GM21723 (cell line): ENCODE results near the gene STAT3.

ENCODE experiments used
- ATAC-seq: cut with Tn5 transposase; IDR thresholded peaks from one replicate; pipeline ENCODE4 v1.9.1; 2021; ENCODE audit warnings: mild to moderate bottlenecking, moderate library complexity; ENCODE audit not compliant: unreplicated experiment

STAT3 gene

DNA sequence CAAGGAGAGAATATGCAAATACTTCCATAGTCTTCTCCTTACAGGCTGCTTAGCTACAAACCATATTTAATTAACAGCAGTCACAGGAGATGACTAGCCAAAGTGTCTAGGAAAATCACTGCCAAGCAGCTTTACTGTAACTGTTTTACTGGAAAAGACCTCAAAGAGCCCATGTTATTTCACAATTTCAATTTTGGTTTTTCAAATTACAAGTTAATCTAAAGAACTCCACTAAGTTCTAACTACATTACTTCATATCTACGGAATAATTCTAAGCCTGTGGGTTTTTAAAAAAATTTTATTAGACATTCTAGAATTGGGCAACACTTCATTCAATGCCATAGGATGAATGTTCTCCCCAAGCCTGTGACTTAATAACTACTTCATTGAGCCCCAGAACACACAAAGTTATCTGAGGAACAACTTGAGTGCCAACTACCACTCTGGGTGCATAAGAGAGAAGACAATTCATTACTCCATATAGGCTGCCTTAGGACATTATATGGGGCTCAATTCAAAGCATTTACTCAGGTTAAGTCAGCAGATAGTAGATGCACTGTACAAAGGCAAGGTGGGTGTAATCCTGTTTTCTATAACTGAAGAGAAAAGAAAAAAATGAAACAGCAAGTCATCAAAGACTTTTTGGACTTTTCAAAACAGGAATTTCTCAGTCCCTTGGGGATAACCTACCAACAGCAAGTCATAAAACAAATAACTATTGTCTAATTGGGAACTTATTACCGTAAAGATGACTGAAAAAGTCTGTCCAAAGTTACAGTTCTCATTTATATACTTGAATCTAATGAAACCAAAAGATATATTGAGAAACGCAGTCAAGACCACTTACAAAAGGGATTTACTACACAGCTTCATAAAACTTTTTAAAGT is 33.0 kb downstream of the STAT3 start:
- ATAC-seq = no peak

DNA sequence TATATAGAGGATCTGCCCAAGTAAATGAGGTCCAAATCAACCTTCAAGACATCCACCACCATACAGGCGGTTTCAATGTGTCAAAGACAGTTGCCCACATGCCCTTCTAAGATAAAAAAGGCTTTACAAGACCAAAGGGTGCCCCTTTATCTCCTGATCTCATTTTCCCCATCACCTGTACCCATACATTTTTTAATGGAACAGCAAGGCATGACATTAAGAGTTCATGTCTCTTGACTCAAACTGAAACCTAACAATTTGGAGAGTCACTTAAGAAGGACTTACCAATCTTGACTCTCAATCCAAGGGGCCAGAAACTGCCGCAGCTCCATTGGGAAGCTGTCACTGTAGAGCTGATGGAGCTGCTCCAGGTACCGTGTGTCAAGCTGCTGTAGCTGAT is 40.1 kb downstream of the STAT3 start:
- no peak for ATAC-seq

DNA sequence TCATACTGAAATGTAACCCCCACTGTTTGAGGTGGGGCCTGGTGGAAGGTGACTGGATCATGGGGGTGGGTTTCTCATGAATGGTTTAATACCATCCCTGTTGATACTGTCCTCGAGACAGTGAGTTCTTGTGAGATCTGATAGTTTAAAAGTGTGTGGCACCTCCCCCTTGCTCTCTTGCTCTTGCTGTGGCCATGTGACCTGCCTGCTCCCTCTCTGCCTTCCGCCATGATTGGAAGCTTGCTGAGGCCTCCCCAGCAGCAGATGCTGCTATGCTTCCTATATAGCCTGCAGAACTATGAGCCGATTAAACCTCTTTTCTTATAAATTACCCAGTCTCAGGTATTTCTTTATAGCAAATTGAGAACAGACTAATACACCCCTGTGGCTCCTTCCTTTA is 40.6 kb downstream of the STAT3 start:
- ATAC-seq = no peak

DNA sequence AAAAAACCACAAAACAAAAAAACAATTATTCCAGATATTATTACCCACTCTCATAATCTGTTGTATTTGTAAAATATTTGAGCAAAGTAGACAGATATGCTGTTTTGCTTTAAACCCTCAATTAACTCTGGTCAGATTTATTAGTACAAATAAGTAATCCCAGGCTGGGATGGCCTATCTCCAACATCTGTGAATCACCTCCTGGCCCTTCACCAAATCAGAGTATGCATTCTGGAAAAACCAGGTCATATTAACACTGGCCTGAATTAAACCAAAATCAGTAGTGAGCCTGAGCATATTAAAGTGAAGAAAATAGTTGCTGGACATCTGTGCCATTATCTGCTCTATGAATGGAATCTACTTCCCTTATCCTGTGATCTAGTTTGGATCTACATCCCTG is 41.0 kb downstream of the STAT3 start:
- ATAC-seq = no peak

DNA sequence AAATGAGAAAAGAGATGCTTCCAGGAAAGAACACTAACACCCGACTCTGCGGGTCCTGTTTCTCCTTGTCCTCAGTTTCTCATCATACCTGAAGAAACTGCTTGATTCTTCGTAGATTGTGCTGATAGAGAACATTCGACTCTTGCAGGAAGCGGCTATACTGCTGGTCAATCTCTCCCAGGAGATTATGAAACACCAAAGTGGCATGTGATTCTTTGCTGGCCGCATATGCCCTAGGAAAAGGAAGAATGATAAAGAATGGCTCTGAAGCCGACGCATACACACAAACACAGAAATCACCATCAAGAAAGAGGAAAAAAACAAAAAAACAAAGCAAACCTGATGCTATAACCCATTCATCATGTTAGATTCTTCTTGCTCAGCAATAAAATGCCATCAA is 41.8 kb downstream of the STAT3 start:
- no peak for ATAC-seq

DNA sequence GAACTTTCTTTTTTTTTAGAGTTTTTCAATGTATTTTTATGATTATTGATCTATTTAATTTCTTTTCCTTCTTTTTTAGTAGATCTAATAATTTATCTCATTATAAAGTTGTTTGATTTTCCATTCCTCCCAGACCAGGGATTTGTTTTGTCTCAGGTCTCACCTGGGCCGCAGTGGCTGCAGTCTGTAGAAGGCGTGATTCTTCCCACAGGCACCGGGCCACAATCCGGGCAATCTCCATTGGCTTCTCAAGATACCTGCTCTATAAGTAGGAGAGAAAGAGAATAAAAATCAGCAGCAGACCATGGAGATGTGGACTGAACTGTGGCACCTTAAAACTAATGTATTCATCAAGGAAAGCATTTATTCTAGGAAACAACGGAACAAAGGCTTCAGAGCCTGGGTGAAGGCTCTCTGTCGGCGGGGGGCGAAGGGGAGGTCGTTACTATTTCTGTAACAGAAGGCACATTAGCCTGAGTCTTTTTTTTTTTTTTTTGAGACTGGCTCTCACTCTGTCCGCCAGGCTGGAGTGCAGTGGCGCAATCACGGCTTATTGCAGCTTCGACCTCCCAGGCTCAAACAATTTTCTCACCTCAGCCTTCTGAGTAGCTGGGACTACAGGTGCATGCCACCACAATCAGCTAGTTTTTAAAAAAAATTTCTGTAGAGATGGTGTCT is 42.7 kb downstream of the STAT3 start:
- ATAC-seq = no peak

DNA sequence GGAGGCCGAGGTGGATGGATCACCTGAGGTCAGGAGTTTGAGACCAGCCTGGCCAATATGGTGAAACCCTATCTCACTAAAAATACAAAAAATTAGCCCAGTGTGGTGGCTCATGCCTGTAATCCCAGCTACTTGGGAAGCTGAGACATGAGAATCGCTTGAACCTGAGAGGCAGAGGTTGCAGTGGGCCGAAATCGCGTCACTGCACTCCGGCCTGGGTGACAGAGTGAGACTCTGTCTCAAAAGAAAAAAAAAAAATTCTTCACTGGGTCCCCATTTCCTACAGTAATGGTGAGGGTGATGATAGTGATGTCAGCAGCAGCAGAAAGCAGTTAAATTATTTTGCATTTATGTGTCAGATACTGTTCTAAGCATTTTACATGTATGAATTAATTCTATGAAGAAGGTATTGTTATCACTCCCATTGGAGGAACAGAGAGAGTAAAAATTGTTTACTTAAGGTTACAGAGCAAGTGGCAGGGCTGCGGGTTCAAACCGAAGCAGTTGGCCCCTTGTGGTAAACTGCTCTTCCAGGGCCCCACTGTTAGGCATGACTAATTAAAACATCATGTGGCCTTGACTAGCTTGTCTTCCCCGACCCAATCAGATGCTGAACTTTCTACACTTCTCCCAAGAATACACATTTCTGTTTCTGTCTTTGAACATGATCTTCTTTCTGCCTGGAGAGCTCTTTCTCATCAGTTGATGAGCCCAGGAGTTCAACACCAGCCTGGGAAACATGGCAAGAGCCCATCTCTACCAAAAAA is 45.8 kb downstream of the STAT3 start:
- no peak for ATAC-seq

DNA sequence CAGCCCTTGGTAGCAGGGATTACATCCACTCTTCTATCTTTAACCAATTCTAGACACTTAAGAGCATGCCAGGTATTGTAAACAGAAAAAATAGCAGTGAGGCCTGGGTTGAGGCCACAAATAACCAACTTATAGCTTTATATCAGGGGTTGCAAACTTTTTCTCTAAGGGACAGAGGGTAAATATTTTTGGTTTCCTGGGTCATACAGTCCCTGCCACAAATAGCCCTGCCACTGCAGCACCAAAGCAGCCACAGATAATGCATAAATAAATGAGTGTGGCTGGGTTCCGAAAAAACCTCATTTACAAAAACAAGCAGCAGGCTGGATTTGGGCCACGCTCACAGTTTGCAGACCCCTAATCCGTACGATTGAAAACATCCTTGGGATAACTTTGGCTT is 46.7 kb downstream of the STAT3 start:
- no peak for ATAC-seq

DNA sequence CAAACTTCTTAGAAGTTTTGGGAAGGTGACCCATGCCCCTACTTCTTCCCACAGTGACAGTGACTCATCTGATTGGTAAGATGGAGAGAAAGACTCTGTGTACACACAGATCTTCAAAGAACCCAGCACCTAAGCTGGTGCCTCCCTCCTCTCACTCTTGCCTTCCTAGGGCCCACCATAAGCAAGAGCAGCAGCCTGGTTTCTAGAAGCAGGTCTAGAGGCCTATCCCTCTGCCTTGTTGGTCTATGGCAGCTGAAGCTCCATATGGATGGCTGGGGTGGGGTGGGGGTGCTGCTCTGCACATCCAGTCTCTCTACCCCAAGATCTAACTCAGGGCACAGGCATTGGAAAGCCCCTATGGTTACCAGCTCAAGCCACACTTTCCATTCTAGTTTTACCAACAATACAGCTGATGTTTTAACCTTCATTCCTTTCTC is 47.5 kb downstream of the STAT3 start:
- ATAC-seq = no peak

DNA sequence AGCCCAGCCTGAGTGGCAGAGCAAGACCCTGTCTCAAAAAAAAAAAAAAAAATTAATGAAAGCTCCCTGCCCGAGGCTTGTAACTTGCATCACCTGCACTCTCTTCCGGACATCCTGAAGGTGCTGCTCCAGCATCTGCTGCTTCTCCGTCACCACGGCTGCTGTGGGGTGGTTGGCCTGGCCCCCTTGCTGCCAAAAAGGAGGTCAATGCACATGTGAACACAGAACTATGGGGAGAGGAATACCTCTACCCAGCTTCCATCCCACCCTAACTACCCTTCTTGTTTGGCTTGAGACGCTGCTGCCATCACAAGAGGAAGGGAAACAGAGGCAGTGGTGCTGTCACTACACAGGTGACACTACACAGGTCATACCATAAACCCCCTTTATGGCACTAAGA is 49.0 kb downstream of the STAT3 start:
- ATAC-seq = no peak

DNA sequence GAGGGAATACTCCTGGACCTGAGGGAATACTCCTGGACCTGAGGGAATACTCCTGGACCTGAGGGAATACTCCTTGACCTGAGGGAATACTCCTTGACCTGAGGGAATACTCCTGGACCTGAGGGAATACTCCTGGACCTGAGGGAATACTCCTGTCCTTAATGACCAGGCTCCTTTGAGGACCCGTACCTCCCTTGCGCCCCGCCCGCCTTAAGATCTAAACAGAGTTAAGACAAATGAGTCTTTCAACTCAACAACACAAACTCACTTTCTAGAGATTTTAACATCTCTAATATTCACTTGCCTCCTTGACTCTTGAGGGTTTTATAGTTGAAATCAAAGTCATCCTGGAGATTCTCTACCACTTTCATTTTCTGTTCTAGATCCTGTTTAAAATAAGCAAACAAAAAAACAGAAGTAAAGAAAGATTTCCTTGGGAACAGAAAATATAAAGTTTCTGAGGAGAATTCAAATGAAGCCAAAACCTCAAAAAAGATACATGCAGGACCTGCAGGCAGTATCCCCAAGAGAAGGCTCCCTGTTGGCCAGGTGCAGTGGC is 49.7 kb downstream of the STAT3 start:
- ATAC-seq = no peak

DNA sequence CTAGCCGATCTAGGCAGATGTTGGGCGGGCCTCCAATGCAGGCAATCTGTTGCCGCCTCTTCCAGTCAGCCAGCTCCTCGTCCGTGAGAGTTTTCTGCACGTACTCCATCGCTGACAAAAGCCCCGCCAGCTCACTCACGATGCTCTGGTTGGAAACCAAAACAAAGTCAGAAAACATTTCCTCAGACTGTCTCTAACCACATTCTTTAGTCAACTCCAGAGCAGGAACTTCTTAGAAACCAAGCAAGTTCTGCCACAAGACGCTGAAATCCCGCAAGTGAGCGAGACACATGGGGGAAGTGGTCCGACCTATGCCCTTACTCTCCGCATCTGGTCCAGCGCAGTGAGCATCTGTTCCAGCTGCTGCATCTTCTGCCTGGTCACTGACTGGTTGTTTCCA is 50.8 kb downstream of the STAT3 start:
- peak; percentile 64 for ATAC-seq

DNA sequence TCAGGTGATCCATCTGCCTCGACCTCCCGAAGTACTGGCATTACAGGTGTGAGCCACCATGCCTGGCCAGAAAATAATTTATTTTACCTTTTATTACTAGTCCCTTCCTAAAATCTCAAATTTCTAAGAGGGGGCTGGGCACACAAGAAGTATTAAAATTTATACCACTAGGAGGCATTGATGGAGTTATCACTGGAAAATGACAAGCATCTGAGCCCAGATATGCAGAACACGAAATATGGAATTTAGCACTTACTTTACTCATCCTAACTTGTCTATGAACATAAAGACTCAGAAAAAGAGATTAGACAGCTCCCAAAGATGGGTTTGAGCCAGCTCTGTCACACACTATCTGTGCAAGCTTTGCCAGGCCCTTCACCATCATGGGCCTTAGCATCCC is 53.6 kb downstream of the STAT3 start:
- no peak for ATAC-seq

DNA sequence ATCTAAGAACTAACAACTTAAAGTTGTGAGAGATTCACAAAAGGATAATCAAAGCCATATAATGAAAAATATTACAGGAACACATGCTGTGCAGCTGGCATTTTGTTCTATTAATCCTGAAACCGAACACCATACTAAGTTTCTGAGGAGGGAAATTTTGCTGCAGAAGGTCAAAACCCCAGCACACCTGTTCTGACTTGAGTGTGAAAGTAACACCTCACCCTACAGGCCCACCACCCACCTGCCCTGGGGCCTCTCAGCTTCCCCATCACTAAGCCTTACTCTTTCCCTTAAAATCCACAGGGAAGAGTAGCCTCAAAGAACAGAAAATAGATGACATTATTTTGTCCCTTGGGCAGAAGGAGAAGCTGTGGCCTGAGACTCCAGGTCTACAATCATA is 55.2 kb downstream of the STAT3 start:
- no peak for ATAC-seq

DNA sequence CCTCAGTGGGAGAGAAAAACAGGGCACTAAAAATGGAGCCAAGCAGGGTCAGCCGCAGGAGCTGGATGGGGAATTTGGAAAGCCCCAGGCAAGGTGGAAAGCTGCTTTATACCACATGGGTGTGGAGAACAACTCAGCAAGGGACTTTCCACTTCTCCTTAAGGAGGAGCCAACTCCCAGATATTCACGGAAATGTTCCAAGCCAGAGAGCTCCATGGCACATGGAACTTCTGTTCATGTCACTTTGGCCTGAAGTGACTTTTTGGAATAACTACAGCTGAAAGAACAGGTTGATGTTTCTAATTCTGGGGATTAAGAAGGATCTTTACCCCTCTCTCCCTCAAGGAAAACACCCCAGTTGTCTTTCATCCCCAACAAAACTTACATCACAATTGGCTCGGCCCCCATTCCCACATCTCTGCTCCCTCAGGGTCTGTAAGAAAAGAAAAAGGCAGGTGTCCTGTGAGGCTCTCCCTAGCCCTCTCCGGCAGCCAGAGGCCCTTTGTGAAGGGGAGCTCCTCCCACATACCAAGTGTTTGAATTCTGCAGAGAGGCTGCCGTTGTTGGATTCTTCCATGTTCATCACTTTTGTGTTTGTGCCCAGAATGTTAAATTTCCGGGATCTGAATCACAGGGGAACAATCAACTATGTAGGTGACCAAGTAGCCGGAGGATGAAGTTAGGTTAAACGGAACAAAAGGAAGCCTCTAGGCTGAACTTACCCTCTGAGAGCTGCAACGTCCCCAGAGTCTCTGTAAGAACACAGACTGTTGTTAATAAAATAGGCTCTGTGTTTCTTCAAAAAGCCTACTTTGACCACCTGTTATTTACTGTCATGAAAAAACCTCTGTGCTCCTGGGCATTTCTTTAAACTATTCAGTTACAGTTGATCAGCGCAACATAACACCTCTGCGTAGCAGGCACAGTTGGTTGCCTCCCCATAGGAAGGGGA is 58.9 kb downstream of the STAT3 start:
- ATAC-seq = no peak

DNA sequence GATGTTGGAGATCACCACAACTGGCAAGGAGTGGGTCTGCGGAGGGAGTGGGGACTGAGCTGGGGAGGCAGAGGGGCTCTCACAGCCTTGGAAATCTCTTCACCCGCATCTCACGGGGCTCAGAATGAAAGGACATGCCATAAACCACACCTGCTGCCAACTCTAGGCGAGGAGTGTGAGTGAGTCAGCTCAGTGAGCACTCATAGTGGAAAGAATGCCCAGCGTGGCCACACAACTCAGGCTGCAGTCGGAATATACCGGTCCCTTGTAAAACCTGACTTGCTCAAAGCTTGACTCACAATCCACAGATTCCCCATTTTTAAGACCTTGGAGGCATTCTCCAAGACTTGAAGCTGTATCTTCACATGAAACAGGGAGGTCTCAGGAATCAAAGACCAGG is 63.2 kb downstream of the STAT3 start:
- ATAC-seq = no peak

DNA sequence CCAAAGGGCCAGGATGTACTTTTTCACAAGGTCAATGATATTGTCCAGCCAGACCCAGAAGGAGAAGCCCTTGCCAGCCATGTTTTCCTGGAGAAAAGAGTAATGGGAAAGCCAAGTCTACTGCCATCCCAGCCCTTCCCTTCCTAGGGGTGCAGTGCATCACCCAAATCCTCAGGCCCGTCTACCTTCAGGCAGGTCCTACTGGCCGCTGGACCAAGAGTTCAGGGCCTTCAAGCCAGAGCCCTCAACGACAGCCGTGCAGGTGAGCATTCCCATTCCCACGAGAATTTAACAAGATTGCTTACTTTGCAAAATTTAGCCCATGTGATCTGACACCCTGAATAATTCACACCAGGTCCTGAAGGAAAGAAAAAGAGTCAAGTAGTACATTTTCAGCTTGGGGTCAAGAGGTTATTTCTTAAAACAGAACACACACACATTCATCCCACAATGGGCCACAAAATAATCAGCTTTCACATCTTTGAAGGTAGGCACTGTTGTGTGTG is 64.9 kb downstream of the STAT3 start:
- no peak for ATAC-seq

DNA sequence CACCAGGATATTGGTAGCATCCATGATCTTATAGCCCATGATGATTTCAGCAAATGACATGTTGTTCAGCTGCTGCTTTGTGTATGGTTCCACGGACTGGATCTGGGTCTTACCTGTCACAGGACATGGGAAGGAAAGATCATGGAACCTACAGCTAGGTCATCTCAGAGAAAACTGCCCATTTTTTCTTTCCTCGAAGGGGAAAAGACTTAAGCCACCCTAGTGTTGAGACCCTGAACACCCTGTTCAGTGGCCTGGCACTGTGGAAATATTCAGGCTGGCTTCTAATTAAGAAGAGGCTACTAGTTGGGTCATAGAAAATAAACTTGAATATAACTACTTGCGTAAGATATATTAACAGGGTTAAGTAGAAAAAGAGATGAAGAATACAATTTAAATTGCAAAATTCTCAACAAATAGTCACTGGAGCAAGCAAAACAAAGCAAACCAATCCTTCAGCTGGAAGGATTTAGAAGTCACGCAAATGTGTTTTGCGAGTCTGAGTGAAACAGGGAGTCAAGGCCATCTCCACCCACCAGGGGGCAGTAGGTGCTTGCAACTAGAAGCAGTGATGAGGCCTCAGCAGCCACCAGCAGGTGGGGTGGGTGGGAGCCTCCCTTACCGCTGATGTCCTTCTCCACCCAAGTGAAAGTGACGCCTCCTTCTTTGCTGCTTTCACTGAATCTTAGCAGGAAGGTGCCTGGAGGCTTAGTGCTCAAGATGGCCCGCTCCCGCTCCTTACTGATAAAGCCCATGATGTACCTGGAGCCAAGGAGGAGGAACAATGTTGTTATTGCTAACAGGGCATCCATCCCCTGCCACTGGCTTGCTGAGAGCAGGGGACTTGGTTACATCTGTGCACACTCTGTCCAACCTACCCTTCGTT is 65.6 kb downstream of the STAT3 start:
- ATAC-seq = peak; percentile 70

DNA sequence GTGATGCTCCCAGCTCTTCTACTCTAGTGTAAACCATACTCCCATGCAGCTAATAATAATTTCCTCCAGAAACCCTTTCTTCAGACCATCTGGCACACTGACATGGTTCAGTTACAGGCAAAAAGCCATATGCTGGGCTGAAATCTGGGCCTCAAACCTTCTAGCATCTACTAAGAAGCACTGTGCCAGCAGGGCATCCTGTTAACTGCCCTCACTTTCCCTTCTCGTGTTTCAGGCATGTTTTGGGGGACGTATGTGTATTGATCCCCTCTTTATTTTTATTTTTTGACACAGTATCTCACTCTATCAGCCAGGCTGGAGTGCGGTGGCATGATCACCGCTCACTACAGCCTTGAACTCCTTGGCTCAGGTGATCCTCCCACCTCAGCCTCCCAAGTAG is 66.7 kb downstream of the STAT3 start:
- ATAC-seq = no peak
